SK-N-SH treated with all-trans-retinoic acid at 6 μM for 48 hours (cell line): ENCODE results near the gene C16orf96.

Source experiments
- GLIS3 ChIP-seq: fragments of 250-450 bp; sonication (Bioruptor Pico); IDR thresholded peaks from 2 replicates; pipeline ENCODE4 v1.5.0; 2020; ENCODE audit warnings: mild to moderate bottlenecking, moderate library complexity
- ZFP3 ChIP-seq: fragments of 250-450 bp; sonication (Bioruptor Pico); IDR thresholded peaks from 2 replicates; pipeline ENCODE4 v1.5.0; 2020; ENCODE audit warnings: mild to moderate bottlenecking, moderate library complexity
- ZNF8 ChIP-seq: fragments of 450-650 bp; formaldehyde crosslinking; IDR thresholded peaks from 2 replicates; pipeline ENCODE4 v1.5.0; 2020; ENCODE audit warnings: mild to moderate bottlenecking, moderate library complexity

GRCh38 chr16:4517812-4518680 is 38.1 kb upstream of the C16orf96 start:
- TF ChIP-seq ZNF8 (CRISPR knock-in tag) (no peak), GLIS3 (CRISPR knock-in tag) (no peak), ZFP3 (CRISPR knock-in tag) (no peak)
